Stimulated activated CD4-positive, alpha-beta T cell treated with anti-CD3 and anti-CD28 coated beads, Interleukin-15, amount 100 ng/mL, for 1 hour (primary cell): ENCODE measurements around the gene CBL.

Source experiments
- DNase-seq, 2 donors: peaks; one replicate each; pipeline ENCODE4 v3.0.0-alpha.2; 2020; ENCODE audit warnings: low read depth in 1 of 2, low spot score in 1 of 2

CBL gene

DNA sequence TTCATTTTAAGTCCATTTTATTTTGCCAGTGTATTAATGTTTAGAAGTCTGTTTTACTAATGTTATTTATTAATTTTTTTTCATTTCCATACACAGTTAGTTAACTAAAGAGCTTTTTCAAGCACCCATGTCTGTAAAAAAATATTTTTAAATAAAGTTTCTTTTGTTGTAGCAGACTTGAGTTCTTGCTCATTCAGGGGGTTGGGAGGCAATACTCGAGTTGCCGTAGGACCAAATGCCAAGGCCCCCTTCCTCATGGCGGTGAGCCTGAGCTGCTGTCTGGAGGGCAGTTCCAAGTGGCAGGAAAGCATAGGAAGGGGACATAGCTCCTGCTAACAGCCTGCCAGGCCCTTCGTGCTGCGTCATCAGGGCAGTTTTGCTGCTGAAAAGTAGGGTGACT lies 101.8 kb downstream of the CBL start:
- DNase-seq: no peak

DNA sequence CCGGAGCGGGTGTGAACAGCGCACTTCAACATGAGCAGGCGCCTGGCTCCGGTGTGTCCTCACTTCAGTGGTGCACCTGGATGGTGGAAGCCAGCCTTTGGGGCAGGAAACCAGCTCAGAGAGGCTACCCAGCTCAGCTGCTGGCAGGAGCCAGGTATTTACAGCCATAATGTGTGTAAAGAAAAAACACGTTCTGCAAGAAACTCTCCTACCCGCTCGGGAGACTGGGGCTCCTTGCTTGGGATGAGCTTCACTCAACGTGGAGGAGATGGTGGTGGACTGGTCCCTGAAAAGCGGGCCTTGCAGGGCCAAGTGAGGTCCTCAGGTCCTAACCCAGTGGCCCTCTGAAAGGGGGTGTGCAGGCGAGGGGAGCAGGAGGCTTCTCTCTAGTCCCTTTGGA lies 103.3 kb downstream of the CBL start:
- DNase-seq: no peak

DNA sequence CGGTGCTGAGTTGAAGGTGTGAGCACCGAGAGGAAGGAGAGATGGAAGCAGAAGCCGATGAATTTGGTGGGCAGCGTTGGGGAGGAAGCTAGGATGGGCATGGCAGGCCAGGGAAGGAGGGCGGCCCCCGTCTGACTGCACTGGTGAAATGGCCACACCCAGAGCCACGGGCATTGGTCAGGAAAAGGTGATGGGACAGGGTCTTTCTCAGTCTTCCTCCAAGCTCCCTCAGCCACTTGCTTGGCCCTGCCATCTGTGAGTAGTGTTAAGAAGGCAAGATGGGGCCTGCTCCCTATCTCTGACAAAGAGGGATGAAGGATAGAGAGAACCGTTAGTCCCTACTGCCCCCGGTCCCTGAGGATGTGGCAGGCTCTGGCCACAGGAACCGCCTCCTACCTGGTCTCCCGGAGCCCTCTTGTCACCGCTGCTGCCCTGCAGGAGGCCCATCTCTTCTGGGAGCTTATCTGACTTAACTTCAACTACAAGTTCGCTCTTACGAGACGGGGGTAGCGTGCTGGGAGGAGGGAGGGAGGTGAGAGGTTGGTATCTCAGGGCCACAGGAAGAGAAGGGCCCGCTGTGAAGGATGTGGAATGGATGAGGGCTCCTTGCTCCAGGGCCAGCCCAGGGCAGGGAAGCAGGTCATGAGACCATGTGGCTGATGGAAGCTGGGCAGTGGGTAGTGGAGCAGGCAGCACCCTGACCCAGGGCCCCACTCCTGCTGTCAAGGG lies 104.0 kb downstream of the CBL start:
- no peak for DNase-seq

DNA sequence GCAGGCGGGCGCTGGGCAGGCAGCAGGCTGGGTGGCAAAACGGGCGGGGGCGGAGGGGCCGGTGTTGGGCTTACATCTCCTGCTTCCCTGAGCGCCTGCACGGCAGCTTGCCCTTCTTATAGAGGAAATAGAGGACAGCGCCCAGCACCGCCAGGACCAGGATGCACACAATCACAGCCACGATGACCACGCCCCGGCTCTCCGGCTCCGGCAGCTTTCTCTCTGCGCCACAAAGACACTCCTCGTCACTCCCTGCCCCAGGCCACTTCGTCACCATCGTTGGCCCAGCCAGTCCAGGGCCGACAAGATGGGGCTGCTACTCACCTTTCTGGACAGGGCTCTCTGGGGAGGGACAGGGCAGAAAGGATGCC lies 104.5 kb downstream of the CBL start:
- DNase-seq: no peak

DNA sequence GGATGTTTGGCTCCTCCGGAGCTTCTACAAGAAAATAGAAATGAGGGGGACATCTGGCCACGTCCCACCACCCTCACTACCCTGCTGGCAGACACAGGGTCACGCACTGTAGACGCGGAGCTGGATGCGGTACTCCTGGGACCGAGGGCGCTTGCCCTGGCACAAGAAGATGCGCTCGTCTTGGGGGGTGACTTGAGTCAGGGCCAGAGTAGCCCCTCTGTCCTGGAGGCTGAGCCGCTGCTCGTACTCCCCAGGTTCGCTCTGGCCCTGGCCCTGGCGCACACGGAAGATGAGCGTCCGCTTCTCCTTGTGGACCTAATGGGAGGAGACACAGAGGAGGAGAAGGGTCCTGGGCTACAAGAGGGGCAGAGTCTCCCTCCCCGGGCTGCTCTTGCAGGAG lies 108.6 kb downstream of the CBL start:
- no peak for DNase-seq

DNA sequence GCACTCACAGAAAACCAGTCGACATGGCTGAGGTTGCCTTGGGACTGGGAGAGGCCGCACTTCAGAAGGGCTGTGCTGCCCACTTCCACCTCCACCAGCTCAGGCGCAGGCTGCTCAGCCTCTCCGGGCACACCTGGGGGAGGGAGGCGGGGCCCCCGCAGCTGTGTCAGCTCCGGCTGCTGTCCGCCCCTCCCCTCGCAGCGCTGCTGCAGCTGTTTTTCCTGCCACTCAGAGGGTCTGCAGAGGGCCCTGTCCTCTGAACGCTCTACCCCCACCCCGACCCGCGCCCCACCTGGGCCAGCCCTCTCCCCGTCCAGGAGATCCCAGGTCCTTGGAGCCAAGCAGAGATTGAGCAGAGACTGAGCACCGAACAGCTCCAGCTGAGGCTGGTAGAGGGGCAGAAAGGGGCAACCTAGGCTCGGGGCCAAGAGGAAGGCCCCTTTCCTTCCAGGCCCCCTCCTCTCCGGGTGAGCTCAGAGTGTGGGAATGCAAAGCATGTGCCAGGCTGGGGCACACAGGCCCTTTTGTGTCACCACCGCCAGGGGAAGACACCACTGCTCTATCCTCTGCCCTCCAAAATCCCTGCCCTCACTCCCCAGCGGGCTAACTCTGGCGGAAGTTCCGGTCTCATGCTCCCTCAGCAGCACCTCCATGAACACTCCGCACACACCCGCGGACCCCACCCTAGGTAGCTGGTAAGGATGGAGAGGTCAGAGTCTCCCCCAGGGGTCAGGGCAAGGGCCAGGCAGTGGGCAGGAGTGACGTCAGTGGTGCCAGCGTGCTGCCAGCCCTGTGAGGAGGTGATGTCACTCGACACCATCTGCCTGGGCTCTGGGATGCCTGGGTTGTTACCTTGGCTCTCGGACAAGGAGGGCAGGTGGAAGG lies 109.2 kb downstream of the CBL start:
- no peak for DNase-seq

DNA sequence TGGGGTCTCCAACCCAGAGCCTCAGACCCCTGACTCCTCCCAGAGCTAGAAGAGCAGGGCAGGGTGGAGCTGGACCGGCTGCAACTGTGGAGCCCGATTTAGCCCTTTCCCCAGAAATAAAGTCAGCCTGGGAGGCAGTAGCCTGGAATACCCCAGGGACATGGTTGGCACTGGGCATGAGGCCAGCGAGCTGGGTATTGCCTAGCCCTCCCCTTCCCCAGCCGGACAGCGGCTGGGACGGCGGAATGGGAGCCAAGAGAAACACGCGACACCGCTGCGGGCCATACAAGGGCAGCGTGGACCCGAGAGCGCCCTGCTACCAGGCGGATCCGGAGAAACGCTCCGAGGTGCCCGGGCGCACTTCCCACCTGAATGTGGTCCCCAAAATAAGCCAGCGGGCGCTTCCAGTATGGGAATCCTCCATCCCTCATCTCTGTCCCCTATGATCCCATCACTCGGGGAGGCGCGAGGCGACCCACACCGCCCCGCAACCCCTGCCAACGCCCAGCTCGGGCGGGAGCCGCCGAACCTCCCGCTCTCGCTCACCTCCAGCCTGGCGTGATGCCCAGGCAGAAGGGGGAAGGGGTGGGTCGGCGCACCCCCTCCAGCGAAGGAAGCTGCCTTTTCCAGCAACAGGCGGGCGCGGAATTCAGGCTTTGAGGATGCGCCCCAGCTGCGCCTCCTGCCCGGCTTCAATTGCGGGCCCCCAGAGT lies 110.0 kb downstream of the CBL start:
- DNase-seq: no peak

DNA sequence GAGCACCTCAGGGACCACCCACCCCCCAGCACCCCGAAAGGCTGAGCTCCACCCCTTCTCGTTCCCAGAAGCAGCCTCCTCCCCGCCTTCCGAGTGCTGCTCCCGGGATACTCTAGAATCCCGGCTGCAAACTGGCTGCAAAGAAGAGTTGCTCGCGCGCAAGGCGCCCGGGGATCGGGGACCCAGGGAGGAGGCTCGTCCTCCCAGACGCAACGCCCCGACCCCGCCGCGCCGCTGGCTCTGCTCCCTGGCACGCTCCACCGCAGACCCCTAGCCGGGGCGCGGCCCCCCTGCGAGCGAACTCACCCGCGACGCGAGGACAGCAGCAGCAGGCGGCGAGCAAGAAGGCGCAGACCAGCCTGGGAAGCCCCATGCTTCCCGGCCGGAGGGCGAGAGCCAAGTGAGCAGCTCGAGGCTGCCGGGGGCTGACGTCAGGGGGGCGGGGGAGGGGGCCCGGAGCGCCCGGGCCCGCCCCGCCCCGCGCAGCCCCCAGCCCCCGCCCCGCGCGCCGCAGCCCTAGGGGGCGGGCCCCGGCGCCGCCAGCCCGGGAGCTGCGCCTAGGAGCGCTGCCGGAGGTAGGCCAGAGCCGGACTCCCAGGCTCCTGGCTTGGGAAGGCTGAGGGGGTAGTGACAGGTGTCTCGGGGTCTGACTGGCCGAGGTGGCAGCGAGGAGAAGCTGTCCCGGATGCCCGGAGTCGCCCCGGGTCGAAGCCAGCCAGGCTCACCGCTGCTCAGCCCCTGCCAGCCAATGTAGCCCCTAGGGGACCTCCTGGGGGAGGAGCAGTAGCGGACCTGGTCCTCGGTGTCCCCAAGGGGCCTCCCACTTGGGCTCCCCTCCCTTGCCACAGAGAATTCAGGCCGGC lies 110.8 kb downstream of the CBL start, which contains the start of gene MCAM:
TSS of gene MCAM (minus strand) at position 402 of the 863 bp plus-strand sequence. CDS start at position 373, 29 bp downstream.
- DNase-seq: no peak

DNA sequence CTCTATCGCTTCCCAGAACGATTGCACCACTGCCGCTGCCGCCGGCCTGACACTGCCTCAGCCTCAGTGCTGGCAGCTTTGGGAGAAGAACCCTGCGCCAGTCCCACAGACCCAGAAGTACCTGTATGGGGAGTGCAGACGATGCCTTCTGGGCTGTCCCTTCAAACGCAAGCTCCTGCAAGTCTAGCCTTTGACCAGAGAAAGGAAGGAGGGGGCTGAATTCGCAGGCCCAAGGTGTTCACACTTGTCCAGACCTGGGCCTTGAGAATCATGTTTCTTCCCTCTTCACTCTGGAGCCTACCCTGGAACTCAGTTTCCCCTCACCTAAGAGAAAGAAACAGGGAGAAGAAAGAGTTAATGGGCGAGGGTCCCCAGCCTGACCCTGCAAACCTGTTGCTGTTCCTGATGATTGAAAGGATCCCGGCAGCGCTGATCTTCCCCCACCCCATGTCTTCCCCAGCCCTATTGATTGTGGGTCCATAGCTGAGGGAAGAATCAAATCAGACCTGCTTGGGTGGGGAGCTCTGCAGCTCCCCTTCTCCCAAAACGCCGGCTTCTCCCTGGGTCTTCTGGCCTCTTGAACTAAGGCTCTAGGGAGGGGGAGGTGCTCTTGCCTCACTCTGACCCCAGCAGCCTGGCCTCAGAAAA lies 111.6 kb downstream of the CBL start:
- no peak for DNase-seq

DNA sequence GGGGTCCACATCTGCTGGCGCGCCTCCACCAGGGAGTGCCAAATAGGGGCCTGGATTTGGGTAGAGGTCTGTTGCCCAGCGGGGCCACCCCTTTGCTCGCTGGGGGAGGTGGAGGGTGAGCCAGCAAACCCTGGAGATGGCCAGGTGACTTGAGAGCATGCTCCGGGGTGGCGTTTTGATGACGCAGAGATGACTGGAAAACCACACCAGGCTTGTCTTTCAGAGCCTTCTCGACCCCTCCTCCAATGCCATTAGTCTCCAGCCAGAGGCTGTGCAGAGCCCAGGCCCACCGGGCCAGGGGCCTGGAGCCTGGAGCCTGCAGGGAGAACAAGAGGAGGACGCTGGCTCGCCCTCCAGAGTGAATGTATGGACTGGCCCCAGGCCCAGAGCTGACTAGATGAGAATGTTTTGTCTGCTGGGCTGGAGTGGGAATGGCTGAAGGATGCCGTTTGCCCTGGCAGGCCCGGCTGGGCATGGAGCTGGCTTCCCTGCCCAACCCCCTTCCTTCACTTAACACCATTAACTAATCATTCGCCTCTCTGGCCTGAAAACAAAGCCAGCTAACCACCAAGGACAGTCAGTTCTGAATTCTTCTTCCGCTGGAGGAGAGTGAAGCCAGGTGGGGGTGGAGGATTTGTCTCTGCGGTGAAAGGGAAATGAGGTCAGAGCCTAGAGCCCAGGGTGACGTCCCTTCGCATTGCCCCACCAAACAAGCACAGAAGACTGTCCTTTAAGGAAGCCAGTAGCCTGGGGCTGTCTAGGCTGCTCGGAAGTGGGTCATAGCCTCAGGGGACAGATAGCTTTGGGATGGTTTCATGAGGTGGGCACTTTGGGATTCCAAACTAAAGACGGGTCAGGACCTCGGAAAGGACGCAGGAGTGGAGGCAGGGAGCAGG lies 112.3 kb downstream of the CBL start:
- DNase-seq: no peak

DNA sequence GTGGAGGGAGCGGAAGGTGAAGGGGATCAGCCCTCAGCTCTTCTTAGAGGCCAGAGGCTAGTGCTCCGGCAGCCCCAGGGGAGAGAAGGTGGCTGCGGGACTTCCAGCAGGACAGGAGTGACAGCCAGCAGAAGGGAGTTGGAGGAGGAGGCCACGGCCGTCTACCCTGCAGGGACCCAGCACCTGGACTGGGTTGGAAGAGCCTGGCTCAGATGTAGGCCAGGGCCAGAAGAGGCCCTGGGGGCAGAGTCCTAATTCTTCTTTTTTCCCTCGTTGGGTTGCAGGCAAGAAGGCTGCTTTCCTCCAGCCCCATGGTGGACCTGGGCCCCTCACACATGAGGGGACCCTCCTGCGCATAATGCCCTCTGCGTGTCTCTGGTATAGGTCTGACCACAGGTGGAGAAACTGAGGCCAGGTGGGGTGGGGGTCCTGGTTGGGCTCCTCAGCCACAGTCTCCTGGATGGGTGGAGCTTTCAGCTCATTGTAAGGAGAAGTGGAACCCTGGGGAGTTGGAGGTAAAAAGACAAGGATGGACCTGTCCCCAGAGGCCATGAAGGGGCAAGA lies 113.1 kb downstream of the CBL start:
- DNase-seq: no peak

DNA sequence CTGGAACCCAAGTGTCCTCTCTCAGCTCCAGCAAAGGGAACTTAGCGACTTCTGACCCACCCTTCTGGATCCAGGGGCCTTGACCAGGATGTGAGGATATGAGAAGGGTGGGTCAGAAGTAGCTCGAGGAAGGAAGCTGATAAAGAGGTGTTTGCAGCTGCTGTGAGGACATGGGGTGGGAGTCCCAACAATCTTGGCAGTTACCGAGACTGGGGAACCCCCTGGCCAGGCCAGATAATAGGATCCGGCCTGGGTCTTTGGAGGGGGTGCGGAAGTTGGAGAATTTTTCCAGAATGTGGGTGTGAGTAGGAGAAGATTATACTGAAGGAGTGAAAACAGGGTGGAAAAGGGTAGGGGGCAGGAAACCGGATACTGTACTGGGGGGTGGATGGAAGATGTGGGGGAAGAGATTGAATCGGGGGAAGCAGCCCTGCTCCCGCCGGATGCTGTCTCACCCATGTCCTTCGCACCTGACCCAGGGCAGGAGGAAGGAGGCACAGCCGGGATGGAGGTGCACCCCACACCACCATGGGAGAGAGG lies 113.6 kb downstream of the CBL start:
- DNase-seq: no peak

DNA sequence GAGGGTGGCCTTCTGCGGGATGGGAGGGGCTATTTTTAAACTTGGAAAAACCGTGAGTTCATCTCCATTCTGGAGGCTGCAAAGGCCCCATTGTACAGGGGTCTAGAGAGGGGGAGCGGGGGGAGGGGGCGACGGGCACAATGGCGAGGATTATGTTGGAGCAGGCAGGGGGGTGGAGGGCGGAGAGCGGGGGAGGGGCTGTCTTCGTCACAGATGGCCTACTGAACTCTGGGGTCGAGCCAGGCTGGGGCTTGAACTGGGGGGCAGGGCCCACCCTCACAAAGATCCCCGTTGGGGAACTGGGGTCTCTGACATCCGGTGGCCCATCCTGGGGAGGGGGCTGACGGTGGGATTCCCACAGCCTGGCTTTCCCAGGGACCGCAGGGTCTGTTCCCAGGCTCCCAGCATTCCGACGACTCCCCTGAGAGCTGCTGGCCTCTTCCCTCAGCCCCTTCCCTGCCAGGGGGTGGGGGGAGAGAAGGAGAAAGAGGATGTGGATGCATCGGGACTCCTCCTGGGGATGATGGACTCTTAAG lies 114.2 kb downstream of the CBL start:
- no peak for DNase-seq

DNA sequence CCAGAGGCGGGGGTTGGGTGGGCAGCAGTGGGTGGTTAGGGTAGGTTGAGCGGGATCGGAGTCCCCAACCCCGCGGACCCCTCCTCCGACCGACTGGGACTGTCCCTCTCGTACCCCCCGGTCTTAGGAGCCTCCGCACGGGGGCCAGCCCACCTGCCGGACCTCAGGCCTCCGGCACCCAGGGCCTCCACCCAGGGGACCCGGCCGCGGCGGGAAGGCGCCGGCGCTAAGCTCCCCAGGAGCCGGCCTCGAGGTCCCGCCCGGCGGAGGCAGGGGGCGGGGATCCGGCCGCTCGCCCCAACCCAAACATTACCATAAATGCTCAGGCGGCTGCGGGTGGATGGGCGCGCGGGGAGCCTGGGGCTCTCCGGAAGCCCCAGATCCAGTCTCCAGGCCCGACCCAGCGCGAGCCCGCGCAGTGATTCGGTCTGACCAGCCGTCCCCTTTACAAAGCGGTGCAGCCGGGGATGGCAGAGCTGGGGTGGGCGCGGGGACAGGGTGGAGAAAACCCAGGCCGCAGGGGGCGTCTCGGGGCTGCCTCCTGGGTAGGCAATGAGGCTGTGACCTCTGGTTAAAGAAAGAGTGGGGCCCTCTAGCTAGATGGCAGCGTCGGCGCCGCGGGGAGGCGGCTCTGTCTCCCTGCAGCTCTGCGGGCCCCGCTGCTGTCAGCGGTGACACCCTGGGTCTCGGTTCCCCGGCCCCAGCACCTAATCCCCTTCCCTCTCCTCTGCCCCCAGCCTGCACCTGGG lies 114.8 kb downstream of the CBL start:
- no peak for DNase-seq

DNA sequence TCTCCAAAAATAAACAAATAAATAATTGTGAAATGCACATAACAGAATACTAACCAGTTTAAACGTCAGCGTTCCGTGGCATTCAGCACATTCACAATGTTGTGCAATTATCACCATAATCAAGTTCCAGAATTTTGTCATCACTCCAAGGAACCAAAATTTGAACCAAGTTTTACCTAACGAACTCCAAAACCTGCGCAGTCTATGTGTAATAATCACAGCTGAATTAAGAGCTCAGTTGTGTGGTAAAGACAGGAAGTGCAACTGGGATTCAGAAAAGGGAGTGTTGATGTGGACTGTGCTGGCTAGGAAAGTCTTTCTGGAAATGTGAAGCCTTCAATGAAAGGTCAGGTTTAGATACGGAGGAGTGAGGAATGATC lies 116.2 kb downstream of the CBL start:
- no peak for DNase-seq

DNA sequence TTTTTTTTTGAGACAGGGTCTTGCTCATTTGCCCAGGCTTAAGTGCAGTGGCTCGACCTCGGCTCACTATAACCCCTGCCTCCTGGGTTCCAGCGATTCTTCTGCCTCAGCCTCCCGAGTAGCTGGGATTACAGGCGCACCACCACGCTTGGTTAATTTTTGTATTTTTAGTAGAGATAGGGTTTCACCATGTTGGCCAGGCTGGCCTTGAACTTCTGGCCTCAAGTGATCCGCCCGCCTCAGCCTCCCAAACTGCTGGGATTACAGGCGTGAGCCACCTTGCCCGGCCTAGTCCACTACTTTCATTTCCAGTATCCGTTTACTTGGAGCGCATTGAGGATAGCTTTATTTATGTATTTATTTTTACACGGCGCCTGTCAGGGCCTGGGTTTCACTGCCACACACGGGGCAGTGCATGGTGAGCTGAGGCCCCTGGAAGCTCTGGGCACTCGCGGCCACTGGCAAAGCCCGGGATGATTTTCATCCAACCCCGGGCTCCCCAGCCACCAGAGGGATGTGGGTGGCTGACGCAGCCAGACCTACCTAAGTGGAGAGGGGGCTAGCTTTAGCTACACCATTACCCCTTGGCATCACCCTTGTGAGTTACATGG lies 116.9 kb downstream of the CBL start:
- no peak for DNase-seq

DNA sequence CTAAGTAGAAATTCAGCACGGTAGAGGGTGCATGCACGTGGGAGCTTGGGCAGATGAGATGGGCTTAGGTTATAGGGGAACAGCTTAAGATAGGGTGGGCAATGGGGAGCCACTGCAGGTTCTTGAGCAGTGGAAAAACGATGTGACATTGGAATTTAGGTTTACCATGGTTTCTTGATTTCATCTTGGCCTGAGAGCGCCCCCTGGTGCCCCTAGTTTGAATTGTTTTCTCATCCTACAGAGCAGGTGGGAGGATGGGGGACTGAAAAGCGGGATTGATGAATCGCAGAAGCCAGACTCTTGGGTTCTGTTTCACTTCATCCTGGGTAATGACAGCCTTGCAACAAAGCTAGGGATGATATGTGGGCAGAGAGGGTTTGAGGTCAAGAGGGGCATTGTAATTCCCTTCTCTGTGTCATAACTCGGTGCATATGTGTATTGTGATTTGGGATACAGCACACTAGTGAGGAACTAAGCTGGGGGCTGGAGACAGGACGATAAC lies 117.4 kb downstream of the CBL start:
- peak; percentile 46 to 57 for DNase-seq
